H9 (cell line): ENCODE results near the gene CD244. TPM values are rescaled to one million over a fixed set of nuclear protein-coding genes. Genes with fewer than 3 reads are reported as not detected.

Experiments used
- DNase-seq: peaks from one replicate; pipeline ENCODE4 v3.0.0-alpha.2; 2017
- H2AFZ ChIP-seq: one replicate; pipeline ENCODE4 v1.6.1; 2013; ENCODE audit warnings: mild to moderate bottlenecking, low read length, control low read depth, moderate library complexity
- H2AK5ac ChIP-seq: 2 replicates; pipeline ENCODE4 v1.6.1; 2013; ENCODE audit warnings: low read length, control low read depth, mixed read lengths; ENCODE audit not compliant: insufficient read length
- H2BK120ac ChIP-seq: one replicate; pipeline ENCODE4 v1.6.1; 2013; ENCODE audit warnings: low read depth, mild to moderate bottlenecking, low read length, control low read depth, inconsistent platforms; ENCODE audit not compliant: poor library complexity, severe bottlenecking
- H2BK12ac ChIP-seq: 2 replicates; pipeline ENCODE4 v1.6.1; 2013; ENCODE audit warnings: low read length, control low read depth, mixed read lengths, low read depth; ENCODE audit not compliant: insufficient read length
- H2BK15ac ChIP-seq: 2 replicates; pipeline ENCODE4 v1.6.1; 2013; ENCODE audit warnings: low read depth, low read length, control low read depth
- H2BK20ac ChIP-seq: one replicate; pipeline ENCODE4 v1.6.1; 2013; ENCODE audit warnings: low read depth, mild to moderate bottlenecking, low read length, control low read depth, inconsistent platforms; ENCODE audit not compliant: poor library complexity, severe bottlenecking
- H2BK5ac ChIP-seq: 2 replicates; pipeline ENCODE4 v1.6.1; 2013; ENCODE audit warnings: low read length, control low read depth, mixed read lengths; ENCODE audit not compliant: insufficient read length
- H3K14ac ChIP-seq: 2 replicates; pipeline ENCODE4 v1.6.1; 2013; ENCODE audit warnings: low read length, control low read depth; ENCODE audit not compliant: insufficient read depth
- H3K18ac ChIP-seq: 2 replicates; pipeline ENCODE4 v1.6.1; 2013; ENCODE audit warnings: low read depth, mild to moderate bottlenecking, mixed read lengths, low read length, control low read depth; ENCODE audit not compliant: insufficient read length
- H3K23ac ChIP-seq: 2 replicates; pipeline ENCODE4 v1.6.1; 2013; ENCODE audit warnings: low read length, control low read depth, mixed read lengths, low read depth; ENCODE audit not compliant: insufficient read length
- H3K23me2 ChIP-seq: 2 replicates; pipeline ENCODE4 v1.6.1; 2013; ENCODE audit warnings: low read depth, mild to moderate bottlenecking, mixed read lengths, low read length, control low read depth; ENCODE audit not compliant: insufficient read length, poor library complexity, severe bottlenecking
- H3K27ac ChIP-seq: 2 replicates; pipeline ENCODE4 v1.5.1; 2013; ENCODE audit warnings: low read length, control low read depth, mixed read lengths, low read depth; ENCODE audit not compliant: insufficient read length
- H3K27me3 ChIP-seq: 2 replicates; pipeline ENCODE4 v1.6.1; 2013; ENCODE audit warnings: low read length, control low read depth, inconsistent platforms; ENCODE audit not compliant: insufficient read depth
- H3K4ac ChIP-seq: 2 replicates; pipeline ENCODE4 v1.6.1; 2013; ENCODE audit warnings: low read depth, mild to moderate bottlenecking, control low read depth, inconsistent platforms, low read length, moderate library complexity
- H3K4me1 ChIP-seq: 2 replicates; pipeline ENCODE4 v1.6.1; 2013; ENCODE audit warnings: low read length, control low read depth, inconsistent platforms; ENCODE audit not compliant: insufficient read depth
- H3K4me2 ChIP-seq: 2 replicates; pipeline ENCODE4 v1.6.1; 2013; ENCODE audit warnings: low read length, control low read depth, mixed read lengths; ENCODE audit not compliant: insufficient read length, insufficient read depth
- H3K56ac ChIP-seq: 2 replicates; pipeline ENCODE4 v1.6.1; 2013; ENCODE audit warnings: low read depth, mild to moderate bottlenecking, mixed read lengths, low read length, control low read depth; ENCODE audit not compliant: insufficient read length
- H3K79me1 ChIP-seq: 2 replicates; pipeline ENCODE4 v1.6.1; 2013; ENCODE audit warnings: low read depth, mild to moderate bottlenecking, moderate library complexity, low read length, control low read depth, inconsistent platforms; ENCODE audit not compliant: insufficient read depth, poor library complexity, severe bottlenecking
- H3K79me2 ChIP-seq: 2 replicates; pipeline ENCODE4 v1.6.1; 2013; ENCODE audit warnings: low read length, control low read depth, inconsistent platforms; ENCODE audit not compliant: insufficient read depth
- H3K9ac ChIP-seq: 2 replicates; pipeline ENCODE4 v1.6.1; 2013; ENCODE audit warnings: low read length, control low read depth, mixed read lengths; ENCODE audit not compliant: insufficient read length; ENCODE audit errors: extremely low read depth
- H3K9me3 ChIP-seq: one replicate; pipeline ENCODE4 v1.6.1; 2013; ENCODE audit warnings: low read depth, low read length, inconsistent platforms; ENCODE audit not compliant: control insufficient read depth
- H3T11ph ChIP-seq: one replicate; pipeline ENCODE4 v1.6.1; 2013; ENCODE audit warnings: mild to moderate bottlenecking, low read length, control low read depth, inconsistent platforms
- H4K20me1 ChIP-seq: one replicate; pipeline ENCODE4 v1.6.1; 2013; ENCODE audit not compliant: control insufficient read depth, insufficient read length, insufficient read depth
- H4K5ac ChIP-seq: 2 replicates; pipeline ENCODE4 v1.6.1; 2013; ENCODE audit warnings: low read depth, mild to moderate bottlenecking, mixed read lengths, low read length, control low read depth; ENCODE audit not compliant: insufficient read length
- H4K8ac ChIP-seq: replicated peaks from 2 replicates; pipeline ENCODE4 v1.6.1; 2013; ENCODE audit warnings: low read length, control low read depth, mixed read lengths, low read depth; ENCODE audit not compliant: insufficient read length
- H4K91ac ChIP-seq: 2 replicates; pipeline ENCODE4 v1.6.1; 2013; ENCODE audit warnings: low read depth, mild to moderate bottlenecking, moderate library complexity, mixed read lengths, low read length, control low read depth; ENCODE audit not compliant: insufficient read length
- H3K27ac Mint-ChIP-seq, 3 experiments: 2 replicates in 2 of 3; 3 replicates in 1 of 3; pipeline ENCODE4 v1.8.0; 2020 to 2021; ENCODE audit warnings: mixed read lengths in 3 of 3, mild to moderate bottlenecking in 1 of 3, moderate library complexity in 1 of 3
- H3K27me3 Mint-ChIP-seq: 2 replicates; pipeline ENCODE4 v1.8.0; 2021; ENCODE audit warnings: low read depth, mild to moderate bottlenecking, moderate library complexity, mixed read lengths
- H3K36me3 Mint-ChIP-seq, 3 experiments: 2 replicates in 2 of 3; 3 replicates in 1 of 3; pipeline ENCODE4 v1.8.0; 2020 to 2021; ENCODE audit warnings: low read depth in 3 of 3, mixed read lengths in 3 of 3; ENCODE audit not compliant: insufficient read depth in 1 of 3
- H3K4me1 Mint-ChIP-seq, 2 experiments: 2 replicates each; pipeline ENCODE4 v1.8.0; 2020; ENCODE audit warnings: mixed read lengths in 2 of 2
- H3K4me3 Mint-ChIP-seq, 2 experiments: 2 replicates in 1 of 2; 3 replicates in 1 of 2; pipeline ENCODE4 v1.8.0; 2020 to 2021; ENCODE audit warnings: mild to moderate bottlenecking in 2 of 2, mixed read lengths in 2 of 2, moderate library complexity in 1 of 2
- H3K9me3 Mint-ChIP-seq, 2 experiments: 2 replicates in 1 of 2; 3 replicates in 1 of 2; pipeline ENCODE4 v1.8.0; 2020; ENCODE audit warnings: mild to moderate bottlenecking in 2 of 2, mixed read lengths in 2 of 2, moderate library complexity in 1 of 2
- WGBS: extraction: QIAGEN DNeasy Blood & Tissue Kit; methylation state at CpG from one replicate; pipeline ENCODE4 v1.1.7; 2013; ENCODE audit warnings: missing lambda C conversion rate, low lambda C conversion rate, mixed read lengths; ENCODE audit not compliant: insufficient read length; ENCODE audit errors: extremely low coverage; 5-methylcytosine and 5-hydroxymethylcytosine counted together
- total RNA-seq: library from RNA; stranded (reverse); gene quantifications from 2 replicates; pipeline ENCODE4 v1.2.1, GENCODE V29; 2021
- TF ChIP-seq, protein P1 (sequence below): fragments of 200-600 bp; sonication (generic); conservative IDR thresholded peaks from 3 replicates; pipeline ENCODE4 v1.8.0; 2021; ENCODE audit warnings: antibody characterized with exemption, mild to moderate bottlenecking

The CD244 gene
- total RNA-seq, 1 experiment from 2014 or later: not detected

DNA sequence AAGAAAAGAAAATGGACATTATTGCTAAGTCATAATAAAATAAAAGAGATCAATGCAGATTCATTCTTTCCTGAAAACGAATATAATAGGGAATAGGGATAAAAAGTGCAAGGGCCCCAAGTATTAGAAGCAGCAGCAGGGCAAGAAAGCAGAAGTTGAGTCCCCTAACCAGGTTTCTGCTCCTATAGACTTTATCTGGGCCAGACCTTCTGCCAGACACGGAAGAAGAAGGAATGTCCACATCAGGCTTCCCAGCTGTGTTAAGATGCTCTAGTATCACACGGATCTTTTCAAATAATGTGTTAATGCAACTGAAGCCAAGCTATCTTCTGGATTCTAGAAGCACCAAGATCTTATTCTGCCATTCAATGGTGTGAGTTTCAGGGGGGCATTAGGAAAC, 26.9 kb downstream of the CD244 start:
- H3K4me3 Mint-ChIP-seq: no peak overlapping the region
- H3K14ac ChIP-seq: no peak overlapping the region
- no peak overlapping the region for H4K5ac ChIP-seq
- no peak overlapping the region for H3K56ac ChIP-seq
- H2AK5ac ChIP-seq: no peak overlapping the region
- peaks cover 19 to 20% of the 10 kb centered on the region in 2 experiments for H3K4me1 Mint-ChIP-seq
- H2BK20ac ChIP-seq: no peak overlapping the region
- no peak overlapping the region for H3K18ac ChIP-seq
- no peak overlapping the region for H3K4me2 ChIP-seq
- H3K9me3 ChIP-seq: no peaks in the 10 kb centered on the region
- no peaks in the 10 kb centered on the region for H3K9me3 Mint-ChIP-seq
- H4K91ac ChIP-seq: no peak overlapping the region
- H3K4me1 ChIP-seq: no peaks in the 10 kb centered on the region
- H2AFZ ChIP-seq: no peak overlapping the region
- no peak overlapping the region for H2BK15ac ChIP-seq
- no peak overlapping the region for H3K4ac ChIP-seq
- H3K27me3 ChIP-seq: no peaks in the 10 kb centered on the region
- H2BK120ac ChIP-seq: no peak overlapping the region
- H2BK12ac ChIP-seq: no peak overlapping the region
- H3K27ac ChIP-seq: no peak overlapping the region
- WGBS: no CpG with 5 or more reads among the region's 3 CpGs
- no peaks in the 10 kb centered on the region for H4K20me1 ChIP-seq
- TF ChIP-seq, protein P1, sequence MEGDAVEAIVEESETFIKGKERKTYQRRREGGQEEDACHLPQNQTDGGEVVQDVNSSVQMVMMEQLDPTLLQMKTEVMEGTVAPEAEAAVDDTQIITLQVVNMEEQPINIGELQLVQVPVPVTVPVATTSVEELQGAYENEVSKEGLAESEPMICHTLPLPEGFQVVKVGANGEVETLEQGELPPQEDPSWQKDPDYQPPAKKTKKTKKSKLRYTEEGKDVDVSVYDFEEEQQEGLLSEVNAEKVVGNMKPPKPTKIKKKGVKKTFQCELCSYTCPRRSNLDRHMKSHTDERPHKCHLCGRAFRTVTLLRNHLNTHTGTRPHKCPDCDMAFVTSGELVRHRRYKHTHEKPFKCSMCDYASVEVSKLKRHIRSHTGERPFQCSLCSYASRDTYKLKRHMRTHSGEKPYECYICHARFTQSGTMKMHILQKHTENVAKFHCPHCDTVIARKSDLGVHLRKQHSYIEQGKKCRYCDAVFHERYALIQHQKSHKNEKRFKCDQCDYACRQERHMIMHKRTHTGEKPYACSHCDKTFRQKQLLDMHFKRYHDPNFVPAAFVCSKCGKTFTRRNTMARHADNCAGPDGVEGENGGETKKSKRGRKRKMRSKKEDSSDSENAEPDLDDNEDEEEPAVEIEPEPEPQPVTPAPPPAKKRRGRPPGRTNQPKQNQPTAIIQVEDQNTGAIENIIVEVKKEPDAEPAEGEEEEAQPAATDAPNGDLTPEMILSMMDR: no peak
- H4K8ac ChIP-seq: no peak overlapping the region
- H3K27ac Mint-ChIP-seq: no peak overlapping the region
- no peaks in the 10 kb centered on the region for H3K23me2 ChIP-seq
- no peaks in the 10 kb centered on the region for H3K27me3 Mint-ChIP-seq
- no peaks in the 10 kb centered on the region for H3K79me2 ChIP-seq
- H3K9ac ChIP-seq: no peak overlapping the region
- no peak overlapping the region for H2BK5ac ChIP-seq
- DNase-seq: no peak
- no peak overlapping the region for H3K23ac ChIP-seq
- no peaks in the 10 kb centered on the region for H3K79me1 ChIP-seq
- no peaks in the 10 kb centered on the region for H3K36me3 Mint-ChIP-seq
- H3T11ph ChIP-seq: no peak overlapping the region
